ENCODE measurements around the gene GLRX5. TPM values are rescaled to one million over a fixed set of nuclear protein-coding genes. Genes with fewer than 3 reads are reported as not detected.
"Not testable (repeated sequence)": the region's sequence is repeated elsewhere in the genome, so short reads cannot be mapped to it uniquely, and the experiment has no call there.

Gene GLRX5
- total RNA-seq, 1 donor from 2014 or later, result 24.6 TPM

GRCh38 chr14:95575840-95576473 lies 41.1 kb downstream of the GLRX5 start:
- H3K4me1 ChIP-seq, result no peaks in the 10 kb centered on the region
- intact Hi-C loops (cut with DNase I), result no loop called here
- H3K27ac ChIP-seq, result no peak overlapping the region
- no peak overlapping the region for H3K4me3 ChIP-seq
- no peak for TF ChIP-seq CTCF (IDR thresholded peaks at IDR 0.05)
- no peaks in the 10 kb centered on the region for H3K27me3 ChIP-seq
- no peaks in the 10 kb centered on the region for H3K36me3 ChIP-seq
- DNase-seq (ENCODE audit: low spot score in 2 of 2), result no peak
- no peaks in the 10 kb centered on the region for H3K9me3 ChIP-seq

- DNase-seq (ENCODE audit: low spot score in 2 of 2), result no peak
- no peak for TF ChIP-seq CTCF (IDR thresholded peaks at IDR 0.05)
- H3K4me1 ChIP-seq, result no peaks in the 10 kb centered on the region
- no peaks in the 10 kb centered on the region for H3K9me3 ChIP-seq
- intact Hi-C loops (cut with DNase I), result no loop called here
- H3K27ac ChIP-seq, result no peak overlapping the region
- H3K27me3 ChIP-seq, result no peaks in the 10 kb centered on the region
- no peak overlapping the region for H3K4me3 ChIP-seq
- no peaks in the 10 kb centered on the region for H3K36me3 ChIP-seq
These were observed 42.4 kb downstream of the GLRX5 start for GRCh38 chr14:95577067-95577800.

- H3K4me1 ChIP-seq, result no peaks in the 10 kb centered on the region
- no peak overlapping the region for H3K4me3 ChIP-seq
- DNase-seq (ENCODE audit: low spot score in 2 of 2), result no peak
- H3K27ac ChIP-seq, result no peak overlapping the region
- no peaks in the 10 kb centered on the region for H3K27me3 ChIP-seq
- intact Hi-C loops (cut with DNase I), result no loop called here
- no peaks in the 10 kb centered on the region for H3K9me3 ChIP-seq
- TF ChIP-seq CTCF (IDR thresholded peaks at IDR 0.05), result no peak
- no peaks in the 10 kb centered on the region for H3K36me3 ChIP-seq
These were observed 43.0 kb downstream of the GLRX5 start for GRCh38 chr14:95577870-95578269.

GRCh38 chr14:95583836-95584617 lies 49.2 kb downstream of the GLRX5 start:
- H3K9me3 ChIP-seq; H3K36me3 ChIP-seq; H3K4me3 ChIP-seq; H3K27me3 ChIP-seq; DNase-seq (ENCODE audit: low spot score in 2 of 2); intact Hi-C loops (cut with DNase I); H3K4me1 ChIP-seq; H3K27ac ChIP-seq: not testable (repeated sequence)

- DNase-seq (ENCODE audit: low spot score in 2 of 2), result no peak
- Histone ChIP-seq H3K4me1 (no peaks in the 10 kb centered on the region), H3K9me3 (peaks cover 0 to 8% of the 10 kb centered on the region in 2 donors), H3K4me3 (no peak overlapping the region), H3K36me3 (no peaks in the 10 kb centered on the region), H3K27me3 (no peaks in the 10 kb centered on the region), H3K27ac (no peak overlapping the region)
- no peak for TF ChIP-seq CTCF (IDR thresholded peaks at IDR 0.05)
- intact Hi-C loops (cut with DNase I), result no loop called here
These were observed 51.2 kb downstream of the GLRX5 start for GRCh38 chr14:95585953-95586620.

GRCh38 chr14:95591182-95591581 lies 56.3 kb downstream of the GLRX5 start:
- intact Hi-C loops (cut with DNase I); DNase-seq (ENCODE audit: low spot score in 2 of 2); H3K4me3 ChIP-seq: not testable (repeated sequence)

More at GRCh38 chr14:95591182-95591581, 56.3 kb downstream of the GLRX5 start:
- not testable (repeated sequence) for H3K9me3 ChIP-seq, H3K27me3 ChIP-seq, H3K4me1 ChIP-seq, H3K36me3 ChIP-seq, H3K27ac ChIP-seq

Other genes starting within 250 kb of the GLRX5 start
- gene CLMN, start 215.1 kb upstream of the GLRX5 start, total RNA-seq, result 4.7 TPM
- 84.1 TPM for gene SYNE3, start 18.4 kb upstream of the GLRX5 start, total RNA-seq
- gene TCL1B, start 151.4 kb downstream of the GLRX5 start, total RNA-seq, result not detected
- gene TCL1A, start 179.1 kb downstream of the GLRX5 start, total RNA-seq, result not detected